ENCODE results near the gene RPL5. TPM values are rescaled to one million over a fixed set of nuclear protein-coding genes. Genes with fewer than 3 reads are reported as not detected.

The RPL5 gene
- total RNA-seq, 1 experiment from 2014 or later: 1,934 TPM

- H3K27me3 ChIP-seq (ENCODE audit: control insufficient read depth, insufficient read depth, low read length): no peaks in the 10 kb centered on the region
- DNase-seq: no peak
- no peaks in the 10 kb centered on the region for H3K36me3 ChIP-seq (replicated peaks; ENCODE audit: control insufficient read depth, insufficient read depth, low read length)
- H3K4me3 ChIP-seq (ENCODE audit: insufficient read depth, low read depth, low read length): no peak overlapping the region
Measured at GRCh38 chr1:92857817-92858216, 26.0 kb downstream of the RPL5 start.

- Histone ChIP-seq H3K36me3 (replicated peaks; ENCODE audit: control insufficient read depth, insufficient read depth, low read length) (no peaks in the 10 kb centered on the region), H3K27me3 (ENCODE audit: control insufficient read depth, insufficient read depth, low read length) (no peaks in the 10 kb centered on the region), H3K4me3 (ENCODE audit: insufficient read depth, low read depth, low read length) (no peak overlapping the region)
- peak; percentile 47 for DNase-seq
Measured at GRCh38 chr1:92858564-92859399, 26.9 kb downstream of the RPL5 start.

- no peak for DNase-seq
- Histone ChIP-seq H3K36me3 (replicated peaks; ENCODE audit: control insufficient read depth, insufficient read depth, low read length) (no peaks in the 10 kb centered on the region), H3K4me3 (ENCODE audit: insufficient read depth, low read depth, low read length) (no peak overlapping the region), H3K27me3 (ENCODE audit: control insufficient read depth, insufficient read depth, low read length) (no peaks in the 10 kb centered on the region)
Measured at GRCh38 chr1:92859400-92860039, 27.7 kb downstream of the RPL5 start.

- no peaks in the 10 kb centered on the region for H3K27me3 ChIP-seq (ENCODE audit: control insufficient read depth, insufficient read depth, low read length)
- H3K4me3 ChIP-seq (ENCODE audit: insufficient read depth, low read depth, low read length): no peak overlapping the region
- H3K36me3 ChIP-seq (replicated peaks; ENCODE audit: control insufficient read depth, insufficient read depth, low read length): no peaks in the 10 kb centered on the region
- DNase-seq: no peak
Measured at GRCh38 chr1:92862605-92863004, 30.8 kb downstream of the RPL5 start.

GRCh38 chr1:92864131-92864530 lies 32.3 kb downstream of the RPL5 start:
- H3K4me3 ChIP-seq (ENCODE audit: insufficient read depth, low read depth, low read length): no peak overlapping the region
- H3K36me3 ChIP-seq (replicated peaks; ENCODE audit: control insufficient read depth, insufficient read depth, low read length): no peaks in the 10 kb centered on the region
- no peak for DNase-seq
- no peaks in the 10 kb centered on the region for H3K27me3 ChIP-seq (ENCODE audit: control insufficient read depth, insufficient read depth, low read length)

- H3K4me3 ChIP-seq (ENCODE audit: insufficient read depth, low read depth, low read length): no peak overlapping the region
- no peaks in the 10 kb centered on the region for H3K36me3 ChIP-seq (replicated peaks; ENCODE audit: control insufficient read depth, insufficient read depth, low read length)
- DNase-seq: no peak
- H3K27me3 ChIP-seq (ENCODE audit: control insufficient read depth, insufficient read depth, low read length): no peaks in the 10 kb centered on the region
Measured at GRCh38 chr1:92870591-92870990, 38.8 kb downstream of the RPL5 start.

- H3K36me3 ChIP-seq (replicated peaks; ENCODE audit: control insufficient read depth, insufficient read depth, low read length): no peaks in the 10 kb centered on the region
- DNase-seq: no peak
- no peaks in the 10 kb centered on the region for H3K27me3 ChIP-seq (ENCODE audit: control insufficient read depth, insufficient read depth, low read length)
- H3K4me3 ChIP-seq (ENCODE audit: insufficient read depth, low read depth, low read length): no peak overlapping the region
Measured at GRCh38 chr1:92872719-92873118, 40.9 kb downstream of the RPL5 start.

GRCh38 chr1:92874987-92875386 lies 43.1 kb downstream of the RPL5 start:
- Histone ChIP-seq H3K4me3 (ENCODE audit: insufficient read depth, low read depth, low read length) (no peak overlapping the region), H3K36me3 (replicated peaks; ENCODE audit: control insufficient read depth, insufficient read depth, low read length) (no peaks in the 10 kb centered on the region), H3K27me3 (ENCODE audit: control insufficient read depth, insufficient read depth, low read length) (no peaks in the 10 kb centered on the region)
- no peak for DNase-seq

- DNase-seq: no peak
- H3K36me3 ChIP-seq (replicated peaks; ENCODE audit: control insufficient read depth, insufficient read depth, low read length): no peaks in the 10 kb centered on the region
- H3K27me3 ChIP-seq (ENCODE audit: control insufficient read depth, insufficient read depth, low read length): no peaks in the 10 kb centered on the region
- H3K4me3 ChIP-seq (ENCODE audit: insufficient read depth, low read depth, low read length): no peak overlapping the region
Measured at GRCh38 chr1:92876351-92876750, 44.5 kb downstream of the RPL5 start.

GRCh38 chr1:92877081-92877711 lies 45.4 kb downstream of the RPL5 start:
- Histone ChIP-seq H3K4me3 (ENCODE audit: insufficient read depth, low read depth, low read length) (no peak overlapping the region), H3K27me3 (ENCODE audit: control insufficient read depth, insufficient read depth, low read length) (no peaks in the 10 kb centered on the region), H3K36me3 (replicated peaks; ENCODE audit: control insufficient read depth, insufficient read depth, low read length) (no peaks in the 10 kb centered on the region)
- no peak for DNase-seq

- Histone ChIP-seq H3K36me3 (replicated peaks; ENCODE audit: control insufficient read depth, insufficient read depth, low read length) (no peaks in the 10 kb centered on the region), H3K4me3 (ENCODE audit: insufficient read depth, low read depth, low read length) (no peak overlapping the region), H3K27me3 (ENCODE audit: control insufficient read depth, insufficient read depth, low read length) (no peaks in the 10 kb centered on the region)
- DNase-seq: no peak
Measured at GRCh38 chr1:92877792-92878191, 46.0 kb downstream of the RPL5 start.

- Histone ChIP-seq H3K36me3 (replicated peaks; ENCODE audit: control insufficient read depth, insufficient read depth, low read length) (no peaks in the 10 kb centered on the region), H3K27me3 (ENCODE audit: control insufficient read depth, insufficient read depth, low read length) (no peaks in the 10 kb centered on the region), H3K4me3 (ENCODE audit: insufficient read depth, low read depth, low read length) (no peak overlapping the region)
- no peak for DNase-seq
Measured at GRCh38 chr1:92879316-92879968, 47.6 kb downstream of the RPL5 start.

GRCh38 chr1:92881391-92881790 lies 49.6 kb downstream of the RPL5 start:
- DNase-seq: no peak
- no peaks in the 10 kb centered on the region for H3K36me3 ChIP-seq (replicated peaks; ENCODE audit: control insufficient read depth, insufficient read depth, low read length)
- H3K27me3 ChIP-seq (ENCODE audit: control insufficient read depth, insufficient read depth, low read length): no peaks in the 10 kb centered on the region
- no peak overlapping the region for H3K4me3 ChIP-seq (ENCODE audit: insufficient read depth, low read depth, low read length)

- no peaks in the 10 kb centered on the region for H3K36me3 ChIP-seq (replicated peaks; ENCODE audit: control insufficient read depth, insufficient read depth, low read length)
- no peaks in the 10 kb centered on the region for H3K27me3 ChIP-seq (ENCODE audit: control insufficient read depth, insufficient read depth, low read length)
- no peak for DNase-seq
- no peak overlapping the region for H3K4me3 ChIP-seq (ENCODE audit: insufficient read depth, low read depth, low read length)
Measured at GRCh38 chr1:92882819-92883218, 51.0 kb downstream of the RPL5 start.
